SK-N-MC (cell line): ENCODE data around the gene ITPKB.

ENCODE experiments used
- EZH2 ChIP-seq: fragments of 200-600 bp; sonication (generic); IDR thresholded peaks from one replicate; pipeline ENCODE4 v1.6.1; 2017; ENCODE audit warnings: antibody characterized with exemption
- FOXP2 ChIP-seq: optimal IDR thresholded peaks from 2 replicates; pipeline ENCODE3; 2011; ENCODE audit warnings: mild to moderate bottlenecking, moderate library complexity; ENCODE audit not compliant: insufficient read depth; ENCODE audit errors: extremely low read length, control extremely low read depth
- POLR2AphosphoS5 ChIP-seq: IDR thresholded peaks from 2 replicates; pipeline ENCODE4 v1.6.1; 2012; ENCODE audit warnings: mild to moderate bottlenecking, low read depth, low read length, borderline replicate concordance

DNA sequence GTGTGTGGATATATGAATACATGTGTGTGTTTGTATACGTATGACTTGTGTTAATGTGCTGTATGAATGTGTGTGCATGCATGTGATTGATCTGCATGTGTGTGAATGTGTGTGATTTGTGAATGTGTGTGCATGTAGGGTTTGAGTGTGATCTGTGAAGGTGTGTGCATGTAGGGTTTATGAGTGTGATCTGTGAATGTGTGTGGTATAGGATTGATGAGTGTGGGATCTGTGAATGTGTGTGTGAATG lies 102.3 kb downstream of the ITPKB start:
- TF ChIP-seq POLR2AphosphoS5, result no peak
- no peak for TF ChIP-seq FOXP2
- TF ChIP-seq EZH2, result no peak
